ENCODE measurements around the gene SERTAD4. TPM values are rescaled to one million over a fixed set of nuclear protein-coding genes. Genes with fewer than 3 reads are reported as not detected.

Gene SERTAD4
- total and polyA plus RNA-seq, 2 of the 8 experiments (the other 6 are each of a cell fraction or from before 2014, with no cell fraction given): 0.54 to 3.2 TPM

GRCh38 chr1:210207597-210208450 lies 24.8 kb upstream of the SERTAD4 start:
- ChIA-PET POLR2A (ENCODE audit: partially characterized antibody) (no interaction called here), CTCF (ENCODE audit: partially characterized antibody) (no interaction called here)
- Histone ChIP-seq H3K4ac (replicated peaks; ENCODE audit: insufficient read length, low read depth, low read length) (no peak overlapping the region), H2BK5ac (ENCODE audit: low read depth, low read length) (no peak overlapping the region), H2AFZ (ENCODE audit: low read length) (no peak overlapping the region), H2BK120ac (replicated peaks; ENCODE audit: low read depth, low read length) (no peak overlapping the region), H3K27ac (ENCODE audit: low read depth, low read length) (no peak overlapping the region), H3K56ac (replicated peaks; ENCODE audit: insufficient read length, low read depth, low read length) (no peak overlapping the region), H4K8ac (ENCODE audit: extremely low read depth, insufficient read depth, low read length) (no peak overlapping the region), H3K4me1 (replicated peaks in 1 of 4; ENCODE audit: control insufficient read depth in 3 of 4, insufficient read depth in 4 of 4, low read length in 3 of 4) (no peaks in the 10 kb centered on the region), H2AK5ac (ENCODE audit: low read depth, low read length) (no peak overlapping the region), H3K18ac (ENCODE audit: extremely low read depth, low read length) (no peak overlapping the region), H3K79me1 (ENCODE audit: low read depth, low read length) (no peaks in the 10 kb centered on the region), H4K20me1 (replicated peaks in 1 of 2; ENCODE audit: control insufficient read depth in 1 of 2, insufficient read depth in 2 of 2, low read length in 2 of 2) (no peaks in the 10 kb centered on the region), H3K36me3 (ENCODE audit: control insufficient read depth in 2 of 4, insufficient read depth in 4 of 4, low read length in 3 of 4) (no peaks in the 10 kb centered on the region), H3K23ac (ENCODE audit: insufficient read length) (no peak overlapping the region), H4K5ac (ENCODE audit: insufficient read length, low read depth, low read length) (no peak overlapping the region), H3K4me2 (ENCODE audit: insufficient read depth in 1 of 2, low read depth in 2 of 2, low read length in 2 of 2) (no peak overlapping the region), H2BK20ac (ENCODE audit: low read length) (no peak overlapping the region), H3K14ac (ENCODE audit: insufficient read length) (no peak overlapping the region), H3K9ac (replicated peaks in 1 of 4; ENCODE audit: extremely low read depth in 1 of 4, low read depth in 3 of 4, low read length in 3 of 4) (no peak overlapping the region), H3K23me2 (ENCODE audit: low read depth, low read length) (no peaks in the 10 kb centered on the region), H3K27me3 (replicated peaks in 1 of 4; ENCODE audit: control insufficient read depth in 3 of 4, extremely low read depth in 1 of 4, insufficient read depth in 3 of 4, low read length in 3 of 4) (no peaks in the 10 kb centered on the region), H2BK15ac (ENCODE audit: low read length) (no peak overlapping the region), H3K4me3 (ENCODE audit: extremely low read depth in 1 of 4, insufficient read depth in 2 of 4, low read depth in 3 of 4, low read length in 4 of 4) (no peak overlapping the region), H4K91ac (replicated peaks; ENCODE audit: insufficient read length, low read length) (no peak overlapping the region), H2BK12ac (ENCODE audit: low read depth, low read length) (no peak overlapping the region; the same call in 1 of the 2 replicates), H3K79me2 (ENCODE audit: control insufficient read depth in 1 of 2, insufficient read depth in 2 of 2, low read length in 2 of 2) (no peaks in the 10 kb centered on the region), H3K9me3 (ENCODE audit: insufficient read depth in 2 of 2, low read depth in 1 of 2, low read length in 1 of 2) (no peaks in the 10 kb centered on the region)
- DNase-seq (ENCODE audit: low read depth in 1 of 2, low spot score in 2 of 2) (no peak), FAIRE-seq (no peak)
- WGBS, 2 experiments (ENCODE audit: extremely low coverage in 1 of 2, insufficient coverage in 1 of 2, insufficient read length in 1 of 2, insufficient replicate concordance in 2 of 2, low coverage in 1 of 2, low lambda C conversion rate in 2 of 2, missing lambda C conversion rate in 1 of 2): 98% methylated on average over 2 of the region's 2 CpGs; no CpG with 5 or more reads in 1 of the 2 experiments
- TF ChIP-seq CHD1 (IDR thresholded peaks at IDR 0.05; ENCODE audit: low read depth, low read length): no peak
- TF ChIP-seq TBP (IDR thresholded peaks at IDR 0.05; ENCODE audit: low read depth, low read length): no peak
- TF ChIP-seq KDM5A (IDR thresholded peaks at IDR 0.05; ENCODE audit: low read length): no peak
- TF ChIP-seq TAF1 (IDR thresholded peaks at IDR 0.05; ENCODE audit: low read depth, low read length): no peak
- TF ChIP-seq TCF12 (IDR thresholded peaks at IDR 0.05; ENCODE audit: low read depth, low read length): no peak
- TF ChIP-seq ATF3 (IDR thresholded peaks at IDR 0.05; ENCODE audit: insufficient read depth, low read depth, low read length): no peak
- TF ChIP-seq SUZ12 (IDR thresholded peaks at IDR 0.05; ENCODE audit: low read length): no peak
- TF ChIP-seq RNF2 (IDR thresholded peaks at IDR 0.05; ENCODE audit: borderline replicate concordance, low read depth, low read length, missing control alignments, poor library complexity, severe bottlenecking): no peak
- TF ChIP-seq ASH2L (IDR thresholded peaks at IDR 0.05; ENCODE audit: low read length): no peak
- no peak for TF ChIP-seq BRCA1 (IDR thresholded peaks at IDR 0.05; ENCODE audit: low read depth, low read length)
- no peak for TF ChIP-seq SIX5 (IDR thresholded peaks at IDR 0.05; ENCODE audit: low read depth, low read length)
- TF ChIP-seq CTBP2 (IDR thresholded peaks at IDR 0.05; ENCODE audit: borderline replicate concordance, insufficient read depth, insufficient read length, low read length): no peak

Measured in H1 (cell line).